GM12892 (cell line): ENCODE data around the gene KAZN.

Source experiments
- DNase-seq: peaks from one replicate; pipeline ENCODE4 v3.0.0; 2011; ENCODE audit not compliant: insufficient read length
- FAIRE-seq: peaks from 2 replicates; lab custom pipeline; 2011; peaks lifted over from hg19 to GRCh38; lab: Jason Lieb, UNC
- POLR2A ChIP-seq: IDR thresholded peaks from 2 replicates; pipeline ENCODE4 v1.6.1; 2011; ENCODE audit warnings: low read depth, low read length, control low read depth
- POLR2AphosphoS5 ChIP-seq: IDR thresholded peaks from 2 replicates; pipeline ENCODE4 v1.6.1; 2011; ENCODE audit warnings: low read depth, low read length, control low read depth
- TAF1 ChIP-seq: IDR thresholded peaks from 2 replicates; pipeline ENCODE4 v1.6.1; 2011; ENCODE audit warnings: low read depth, mild to moderate bottlenecking, control low read depth, low read length, borderline replicate concordance

The KAZN gene

GRCh38 chr1:14884614-14885175, 286.2 kb downstream of the KAZN start:
- DNase-seq (no peak), FAIRE-seq (no peak)
- TF ChIP-seq TAF1, result no peak
- TF ChIP-seq POLR2A, result no peak

DNA sequence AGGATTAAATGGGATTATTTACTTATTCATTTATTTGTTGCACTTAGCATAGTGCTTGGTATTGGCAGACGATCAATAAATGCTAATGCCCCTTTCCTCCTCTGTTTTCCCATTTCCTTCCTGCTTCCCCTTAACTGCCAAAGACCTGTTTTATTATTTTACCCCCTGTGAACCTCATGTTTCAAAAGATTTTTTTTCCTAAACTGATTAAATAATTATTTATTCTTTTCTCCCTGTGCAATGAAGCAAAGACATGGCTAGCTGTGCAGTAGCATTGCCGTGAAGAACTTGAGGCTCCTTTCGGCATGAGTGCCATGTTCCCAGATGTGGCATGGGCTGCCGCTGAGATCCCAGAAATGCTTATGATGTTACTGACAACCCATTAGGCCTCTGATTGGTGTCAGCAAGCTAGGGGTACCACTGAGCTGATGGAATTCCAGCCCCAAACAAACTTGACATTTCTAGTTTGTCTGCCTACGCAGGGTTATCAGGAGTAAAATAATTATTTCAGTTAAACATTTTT, 288.6 kb downstream of the KAZN start:
- TF ChIP-seq POLR2AphosphoS5 (no peak), TAF1 (no peak), POLR2A (no peak)
- DNase-seq (no peak), FAIRE-seq (no peak)

- FAIRE-seq (no peak), DNase-seq (no peak)
- no peak for TF ChIP-seq POLR2AphosphoS5
These were observed 289.4 kb downstream of the KAZN start for GRCh38 chr1:14887764-14888350.

- FAIRE-seq (no peak), DNase-seq (no peak)
- no peak for TF ChIP-seq POLR2A
- no peak for TF ChIP-seq POLR2AphosphoS5
- no peak for TF ChIP-seq TAF1
These were observed 289.9 kb downstream of the KAZN start for GRCh38 chr1:14888374-14888773.

DNA sequence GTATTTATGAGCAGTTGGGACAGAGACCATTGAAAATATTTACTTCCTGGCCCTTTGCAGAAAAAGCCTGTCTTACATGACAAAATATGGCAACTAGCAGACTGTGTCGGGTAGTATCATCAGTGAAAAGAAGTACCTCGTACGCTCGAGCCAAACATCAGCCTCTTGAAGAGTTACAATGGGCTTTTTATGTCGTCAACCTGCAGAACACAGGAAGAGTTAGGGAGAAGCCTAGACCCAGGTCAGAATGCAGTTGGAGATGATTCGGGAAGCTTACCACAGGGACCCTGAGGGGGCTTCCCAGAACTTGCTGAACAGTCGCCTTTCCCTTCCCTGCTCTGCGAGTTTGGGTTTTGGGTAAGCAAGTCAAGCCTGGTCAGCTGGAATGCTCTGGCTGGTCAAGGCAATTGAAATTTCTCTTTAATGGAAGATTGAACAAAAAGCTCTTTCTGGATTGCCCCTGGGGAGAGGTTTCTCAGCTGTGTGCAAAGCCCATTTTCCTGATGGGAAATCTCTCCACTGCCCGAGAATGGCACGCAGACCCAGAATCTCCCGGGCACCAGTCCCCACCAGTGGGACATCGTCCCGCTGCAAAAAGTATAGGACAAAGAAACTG, 291.4 kb downstream of the KAZN start:
- DNase-seq (no peak), FAIRE-seq (no peak)
- no peak for TF ChIP-seq POLR2A
- TF ChIP-seq TAF1, result no peak
- TF ChIP-seq POLR2AphosphoS5, result no peak

- no peak for FAIRE-seq
- TF ChIP-seq POLR2AphosphoS5, result no peak
- TF ChIP-seq TAF1, result no peak
- TF ChIP-seq POLR2A, result no peak
- DNase-seq, result no peak
These were observed 293.5 kb downstream of the KAZN start for GRCh38 chr1:14891991-14892390.

DNA sequence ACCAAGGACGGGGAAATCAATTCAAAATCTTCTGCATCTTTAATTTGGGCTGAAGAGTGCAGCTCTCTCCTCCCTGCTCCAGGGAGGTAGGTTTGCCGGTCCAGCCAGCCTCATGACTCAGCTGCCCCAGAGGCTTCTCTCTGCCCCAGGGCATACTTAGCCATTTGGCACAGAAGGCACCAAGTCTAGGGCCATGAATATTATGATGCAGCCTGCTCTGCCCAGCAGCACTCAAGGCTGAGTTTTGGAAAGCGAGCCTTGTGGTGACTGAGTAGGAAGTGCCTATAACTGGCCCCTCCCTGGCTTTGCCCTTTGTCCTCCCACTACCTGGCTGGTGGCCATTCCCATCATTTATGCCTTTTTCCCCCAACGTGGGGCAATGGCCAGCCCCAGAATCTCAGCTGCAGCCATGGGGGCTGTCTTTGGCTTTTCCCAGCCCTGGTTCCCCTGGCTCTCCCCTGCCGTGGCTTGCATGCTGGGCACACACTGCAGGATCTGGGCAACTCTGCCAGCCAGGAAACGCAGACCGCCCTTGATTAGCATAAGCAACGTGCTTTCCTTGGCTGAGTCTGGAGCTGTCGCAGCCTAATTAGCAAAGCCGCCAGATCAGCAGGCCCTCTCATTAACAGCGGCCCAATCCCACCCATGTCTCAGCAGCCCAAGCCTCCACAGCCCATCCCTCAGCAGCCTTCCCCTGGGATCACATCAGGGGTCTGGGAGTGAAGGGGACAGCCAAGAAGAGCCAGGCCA, 296.5 kb downstream of the KAZN start:
- TF ChIP-seq POLR2AphosphoS5 (no peak), TAF1 (no peak), POLR2A (no peak)
- FAIRE-seq, result no peak
- DNase-seq, result no peak

- DNase-seq (no peak), FAIRE-seq (no peak)
- TF ChIP-seq POLR2AphosphoS5 (no peak), TAF1 (no peak), POLR2A (no peak)
These were observed 297.2 kb downstream of the KAZN start for GRCh38 chr1:14895727-14896126.

DNA sequence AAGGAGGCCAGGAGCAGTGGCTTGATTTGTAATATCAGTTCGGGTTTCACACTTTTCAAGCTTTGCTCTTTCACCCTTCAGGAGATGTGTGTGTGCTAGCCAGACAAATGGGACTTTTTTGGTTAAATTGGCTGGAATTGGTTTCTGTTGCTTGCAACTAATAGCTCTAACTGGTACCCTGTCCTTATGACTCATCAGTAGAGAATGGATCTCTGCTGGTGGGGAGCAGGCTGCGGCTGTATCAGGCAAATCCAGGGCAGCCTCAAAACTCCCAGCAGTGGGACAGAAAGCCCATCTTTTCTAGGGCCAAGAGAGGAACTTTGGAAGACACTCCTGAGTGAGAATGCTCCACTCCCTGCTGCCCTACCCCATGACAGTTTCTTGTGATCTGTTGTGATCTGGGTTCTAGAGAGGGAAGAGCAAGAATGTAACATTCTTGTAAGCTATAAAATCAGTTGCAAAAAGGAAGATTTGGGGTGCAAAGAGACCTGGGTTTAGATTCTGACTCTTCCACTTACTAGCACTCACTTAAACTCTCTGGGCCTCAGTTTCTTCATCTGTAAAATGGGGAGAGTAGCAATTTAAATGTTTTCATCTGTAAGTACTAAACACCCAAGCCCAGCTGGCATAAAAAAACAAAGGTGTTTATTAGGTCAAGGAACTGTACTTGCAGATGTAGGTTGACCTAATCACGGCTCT, 298.0 kb downstream of the KAZN start:
- no peak for DNase-seq
- no peak for FAIRE-seq
- no peak for TF ChIP-seq POLR2A
- no peak for TF ChIP-seq TAF1
- TF ChIP-seq POLR2AphosphoS5, result no peak

GRCh38 chr1:14897080-14897449, 298.6 kb downstream of the KAZN start:
- TF ChIP-seq TAF1 (no peak), POLR2A (no peak), POLR2AphosphoS5 (no peak)
- FAIRE-seq (no peak), DNase-seq (no peak)

DNA sequence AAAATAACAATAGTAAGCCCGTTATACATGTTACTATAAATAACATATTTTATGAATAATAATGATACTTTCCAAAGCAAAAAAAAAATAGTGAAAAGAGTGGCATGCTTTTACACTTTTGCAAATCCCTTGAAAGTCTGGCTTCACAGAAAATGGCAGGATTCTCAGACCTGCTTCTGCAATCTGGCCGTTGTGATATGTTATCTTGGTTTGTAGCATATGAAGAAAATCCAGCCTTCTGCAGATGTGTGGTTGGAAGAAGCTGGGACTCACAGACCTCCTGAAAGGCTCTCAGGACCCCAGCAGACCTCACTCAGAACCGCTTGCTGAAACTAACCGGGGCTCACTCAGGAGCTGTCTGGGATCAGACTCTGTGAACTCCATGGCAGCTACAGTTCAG, 299.1 kb downstream of the KAZN start:
- DNase-seq (no peak), FAIRE-seq (no peak)
- TF ChIP-seq POLR2A (no peak), POLR2AphosphoS5 (no peak), TAF1 (no peak)

GRCh38 chr1:14897997-14898645, 299.6 kb downstream of the KAZN start:
- FAIRE-seq (no peak), DNase-seq (no peak)
- TF ChIP-seq POLR2A (no peak), POLR2AphosphoS5 (no peak), TAF1 (no peak)
